Rectal smooth muscle tissue (tissue), 1 donor: ENCODE results near the gene RPL9.
"Not testable (repeated sequence)": the region's sequence is repeated elsewhere in the genome, so short reads cannot be mapped to it uniquely, and the experiment has no call there.

ENCODE experiments used
- H3K27ac ChIP-seq: one replicate; pipeline ENCODE4 v1.7.0; 2013; ENCODE audit warnings: low read depth, low read length, inconsistent platforms
- H3K27me3 ChIP-seq: one replicate; pipeline ENCODE4 v1.7.0; 2013; ENCODE audit warnings: low read length; ENCODE audit not compliant: control insufficient read depth, insufficient read depth
- H3K36me3 ChIP-seq: one replicate; pipeline ENCODE4 v1.7.0; 2013; ENCODE audit warnings: low read length; ENCODE audit not compliant: control insufficient read depth, insufficient read depth
- H3K4me1 ChIP-seq: one replicate; pipeline ENCODE4 v1.7.0; 2013; ENCODE audit warnings: low read length; ENCODE audit not compliant: control insufficient read depth, insufficient read depth
- H3K4me3 ChIP-seq: one replicate; pipeline ENCODE4 v1.7.0; 2013; ENCODE audit warnings: low read length
- H3K9ac ChIP-seq: one replicate; pipeline ENCODE4 v1.7.0; 2013; ENCODE audit warnings: low read length

RPL9 gene

GRCh38 chr4:39435659-39436563, 22.8 kb downstream of the RPL9 start:
- Histone ChIP-seq H3K4me3 (no peak overlapping the region), H3K27ac (no peak overlapping the region), H3K27me3 (no peaks in the 10 kb centered on the region), H3K9ac (no peak overlapping the region), H3K36me3 (no peaks in the 10 kb centered on the region), H3K4me1 (no peaks in the 10 kb centered on the region)

GRCh38 chr4:39433878-39434492, 24.7 kb downstream of the RPL9 start:
- Histone ChIP-seq H3K27me3 (no peaks in the 10 kb centered on the region), H3K36me3 (no peaks in the 10 kb centered on the region), H3K27ac (no peak overlapping the region), H3K9ac (no peak overlapping the region), H3K4me1 (no peaks in the 10 kb centered on the region), H3K4me3 (no peak overlapping the region)

GRCh38 chr4:39429476-39430334, 29.0 kb downstream of the RPL9 start:
- no peak overlapping the region for H3K4me3 ChIP-seq
- no peak overlapping the region for H3K9ac ChIP-seq
- H3K36me3 ChIP-seq: no peaks in the 10 kb centered on the region
- no peak overlapping the region for H3K27ac ChIP-seq
- no peaks in the 10 kb centered on the region for H3K27me3 ChIP-seq
- H3K4me1 ChIP-seq: no peaks in the 10 kb centered on the region

GRCh38 chr4:39427520-39428114, 31.1 kb downstream of the RPL9 start:
- Histone ChIP-seq H3K9ac (no peak overlapping the region), H3K27me3 (no peaks in the 10 kb centered on the region)

GRCh38 chr4:39426728-39427127, 32.0 kb downstream of the RPL9 start:
- H3K4me1 ChIP-seq: no peaks in the 10 kb centered on the region
- H3K27me3 ChIP-seq: no peaks in the 10 kb centered on the region
- H3K27ac ChIP-seq: no peak overlapping the region
- H3K9ac ChIP-seq: no peak overlapping the region
- H3K4me3 ChIP-seq: no peak overlapping the region
- no peaks in the 10 kb centered on the region for H3K36me3 ChIP-seq

More at GRCh38 chr4:39427520-39428114, 31.1 kb downstream of the RPL9 start:
- Histone ChIP-seq H3K4me3 (no peak overlapping the region), H3K36me3 (no peaks in the 10 kb centered on the region), H3K27ac (no peak overlapping the region), H3K4me1 (no peaks in the 10 kb centered on the region)

GRCh38 chr4:39425297-39425696, 33.4 kb downstream of the RPL9 start:
- H3K27ac ChIP-seq, H3K4me3 ChIP-seq, H3K27me3 ChIP-seq, H3K9ac ChIP-seq, H3K4me1 ChIP-seq, H3K36me3 ChIP-seq: not testable (repeated sequence)

- Histone ChIP-seq H3K9ac (no peak overlapping the region), H3K27ac (no peak overlapping the region), H3K4me3 (no peak overlapping the region), H3K36me3 (no peaks in the 10 kb centered on the region), H3K27me3 (no peaks in the 10 kb centered on the region), H3K4me1 (no peaks in the 10 kb centered on the region)
These were observed 36.5 kb downstream of the RPL9 start for GRCh38 chr4:39422247-39422646.

- no peak overlapping the region for H3K9ac ChIP-seq
- H3K27ac ChIP-seq: no peak overlapping the region
These were observed 42.9 kb downstream of the RPL9 start for GRCh38 chr4:39415678-39416283.

GRCh38 chr4:39411561-39411960, 47.2 kb downstream of the RPL9 start:
- H3K9ac ChIP-seq, H3K4me3 ChIP-seq: not testable (repeated sequence)

More at GRCh38 chr4:39415678-39416283, 42.9 kb downstream of the RPL9 start:
- no peaks in the 10 kb centered on the region for H3K4me1 ChIP-seq
- H3K4me3 ChIP-seq: no peak overlapping the region
- no peaks in the 10 kb centered on the region for H3K36me3 ChIP-seq
- no peaks in the 10 kb centered on the region for H3K27me3 ChIP-seq

GRCh38 chr4:39410415-39410814, 48.3 kb downstream of the RPL9 start:
- H3K27ac ChIP-seq: no peak overlapping the region
- no peak overlapping the region for H3K4me3 ChIP-seq
- no peak overlapping the region for H3K9ac ChIP-seq
- no peaks in the 10 kb centered on the region for H3K4me1 ChIP-seq
- no peaks in the 10 kb centered on the region for H3K36me3 ChIP-seq
- no peaks in the 10 kb centered on the region for H3K27me3 ChIP-seq

More at GRCh38 chr4:39411561-39411960, 47.2 kb downstream of the RPL9 start:
- H3K4me1 ChIP-seq, H3K27ac ChIP-seq, H3K36me3 ChIP-seq, H3K27me3 ChIP-seq: not testable (repeated sequence)

- H3K27ac ChIP-seq: no peak overlapping the region
- no peak overlapping the region for H3K9ac ChIP-seq
- H3K4me1 ChIP-seq: no peaks in the 10 kb centered on the region
These were observed 51.2 kb downstream of the RPL9 start for GRCh38 chr4:39407584-39407885.

More at GRCh38 chr4:39407584-39407885, 51.2 kb downstream of the RPL9 start:
- Histone ChIP-seq H3K27me3 (no peaks in the 10 kb centered on the region), H3K36me3 (no peaks in the 10 kb centered on the region), H3K4me3 (no peak overlapping the region)
